ENCODE data around the gene METTL25B. TPM values are rescaled to one million over a fixed set of nuclear protein-coding genes. Genes with fewer than 3 reads are reported as not detected.

Gene METTL25B
- total and polyA plus RNA-seq, 2 donors (not counting 1 experiment from before 2014, with no cell fraction given): 78.3 to 81.1 TPM

DNA sequence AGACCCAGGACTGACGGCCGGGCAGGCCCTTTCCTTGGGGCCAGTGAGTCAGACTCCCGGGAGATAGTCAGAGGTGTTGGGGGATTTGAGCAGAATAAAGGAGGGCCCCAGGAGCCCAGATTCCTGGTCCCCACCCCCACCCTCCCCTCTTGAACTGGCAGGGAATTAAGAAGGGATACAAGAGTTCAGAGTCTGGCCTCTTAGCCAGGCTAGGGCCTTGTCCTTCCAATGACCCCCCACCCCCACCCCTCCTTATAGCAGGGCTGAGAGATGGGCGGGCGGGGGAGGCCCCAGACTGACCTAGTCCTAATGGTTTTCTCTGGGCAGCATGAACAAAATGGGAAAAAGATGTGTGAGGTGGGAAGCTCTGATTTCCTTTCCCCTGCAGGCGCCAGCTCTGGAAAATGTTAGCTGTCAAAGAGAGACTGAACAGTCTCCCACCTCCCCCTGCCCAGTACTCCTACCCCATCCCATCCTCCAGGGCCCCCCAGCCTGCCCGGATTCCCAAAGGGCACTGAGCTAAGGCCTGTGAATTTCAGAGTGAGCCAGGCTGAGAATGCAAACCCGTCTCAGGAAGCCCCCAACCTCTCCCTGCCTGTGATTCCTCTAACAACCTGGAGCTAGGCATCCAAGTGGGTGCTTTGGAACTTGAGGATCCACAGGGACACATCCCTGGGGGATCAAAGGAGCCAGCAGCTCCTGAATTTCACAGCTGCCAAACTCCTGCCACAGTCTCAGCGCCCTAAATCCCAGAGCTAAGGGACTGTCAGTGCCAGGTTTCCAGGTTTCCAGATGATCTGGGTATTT lies 17.1 kb upstream of the METTL25B start:
- H3K27me3 ChIP-seq (replicated peaks in 1 of 4; ENCODE audit: control extremely low read depth in 1 of 4, control insufficient read depth in 3 of 4, insufficient read depth in 4 of 4, low read length in 3 of 4): peaks cover 0 to 5% (median 2%) of the 10 kb centered on the region in 4 experiments
- no peak for ATAC-seq (ENCODE audit: low read depth)
- no peak overlapping the region for H3K4me3 Mint-ChIP-seq
- no peaks in the 10 kb centered on the region for H3K79me2 ChIP-seq (ENCODE audit: control insufficient read depth, insufficient read depth, low read length)
- no peak overlapping the region for H3K4me2 ChIP-seq (replicated peaks; ENCODE audit: low read depth, low read length, poor library complexity, severe bottlenecking)
- CTCF ChIA-PET: interaction anchor here (0.8 to 3.6 kb wide), 4 partner anchors 12 to 21 kb away, joined by 3 to 15 read pairs (median 5); partner anchors contain the start of gene METTL25B
- 89% methylated on average over 1 of the region's 9 CpGs for WGBS (ENCODE audit: insufficient coverage)
- peaks cover 3 to 7% of the 10 kb centered on the region in 2 donors for H3K4me1 ChIP-seq (ENCODE audit: control insufficient read depth in 2 of 2, insufficient read depth in 2 of 2, low read length in 2 of 2)
- no peak overlapping the region for H2AFZ ChIP-seq (ENCODE audit: insufficient read depth, low read depth, low read length, poor library complexity, severe bottlenecking)
- no peaks in the 10 kb centered on the region for H3K9me3 ChIP-seq (ENCODE audit: control extremely low read depth in 1 of 3, control insufficient read depth in 2 of 3, insufficient read depth in 1 of 3, low read length in 2 of 3)
- POLR2A ChIA-PET: no interaction called here
- peaks cover 0 to 5% of the 10 kb centered on the region in 2 experiments for H3K36me3 ChIP-seq (replicated peaks in 1 of 2; ENCODE audit: control extremely low read depth in 1 of 2, control insufficient read depth in 1 of 2, extremely low read depth in 1 of 2, insufficient read depth in 2 of 2, low read length in 1 of 2)
- H3K4me3 ChIP-seq (ENCODE audit: control extremely low read depth in 1 of 5, extremely low read depth in 1 of 5, insufficient read depth in 1 of 5, low read depth in 2 of 5, low read length in 4 of 5): no peak overlapping the region
- H3K27ac ChIP-seq (ENCODE audit: low read length in 2 of 2): no peak overlapping the region
- H3K27ac Mint-ChIP-seq: no peak overlapping the region
- TF ChIP-seq EZH2 (IDR thresholded peaks at IDR 0.05; ENCODE audit: borderline replicate concordance, insufficient read depth, low read depth, low read length, poor library complexity, severe bottlenecking) (no peak), CTCF (IDR thresholded peaks at IDR 0.05) (no peak)
- no peaks in the 10 kb centered on the region for H4K20me1 ChIP-seq (ENCODE audit: control insufficient read depth, insufficient read depth, low read length, poor library complexity, severe bottlenecking)
- DNase-seq: no peak
- H3K4me1 Mint-ChIP-seq: peaks cover 8% of the 10 kb centered on the region
- no peak overlapping the region for H3K9ac ChIP-seq (ENCODE audit: low read length)
- H3K27me3 Mint-ChIP-seq: no peaks in the 10 kb centered on the region
- no peaks in the 10 kb centered on the region for H3K9me3 Mint-ChIP-seq (ENCODE audit: insufficient read depth)
- intact Hi-C loops (cut with micrococcal nuclease): no loop called here

DNA sequence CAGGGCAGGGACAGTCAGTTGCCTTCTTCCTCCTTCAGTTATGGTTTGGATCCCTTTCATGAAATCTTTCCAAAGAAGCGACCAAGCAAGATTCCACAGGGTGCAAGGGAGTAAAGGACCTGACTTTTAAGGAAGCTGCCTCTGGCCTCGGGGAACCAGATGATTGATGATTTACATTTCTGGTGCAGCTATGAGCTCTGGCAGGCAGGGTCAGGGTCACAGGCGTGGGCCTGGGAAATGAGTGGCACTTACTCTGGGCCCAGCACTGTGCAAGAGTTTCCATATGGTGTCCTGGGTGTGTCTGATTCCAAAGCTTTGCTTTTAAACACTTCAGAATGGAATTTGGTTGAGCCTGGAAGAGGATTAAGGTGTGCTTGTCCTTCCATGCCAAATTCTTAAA lies 15.6 kb upstream of the METTL25B start:
- no peaks in the 10 kb centered on the region for H3K27me3 Mint-ChIP-seq
- Histone ChIP-seq H3K4me1 (ENCODE audit: control insufficient read depth in 2 of 2, insufficient read depth in 2 of 2, low read length in 2 of 2) (no peaks in the 10 kb centered on the region), H3K9me3 (ENCODE audit: control extremely low read depth in 1 of 3, control insufficient read depth in 2 of 3, insufficient read depth in 1 of 3, low read length in 2 of 3) (no peaks in the 10 kb centered on the region), H3K27me3 (replicated peaks in 1 of 4; ENCODE audit: control extremely low read depth in 1 of 4, control insufficient read depth in 3 of 4, insufficient read depth in 4 of 4, low read length in 3 of 4) (no peaks in the 10 kb centered on the region), H3K79me2 (ENCODE audit: control insufficient read depth, insufficient read depth, low read length) (no peaks in the 10 kb centered on the region), H4K20me1 (ENCODE audit: control insufficient read depth, insufficient read depth, low read length, poor library complexity, severe bottlenecking) (no peaks in the 10 kb centered on the region), H3K4me3 (ENCODE audit: control extremely low read depth in 1 of 5, extremely low read depth in 1 of 5, insufficient read depth in 1 of 5, low read depth in 2 of 5, low read length in 4 of 5) (no peak overlapping the region), H3K36me3 (replicated peaks in 1 of 2; ENCODE audit: control extremely low read depth in 1 of 2, control insufficient read depth in 1 of 2, extremely low read depth in 1 of 2, insufficient read depth in 2 of 2, low read length in 1 of 2) (peaks cover 0 to 5% of the 10 kb centered on the region in 2 experiments), H3K9ac (ENCODE audit: low read length) (no peak overlapping the region), H3K27ac (ENCODE audit: low read length in 2 of 2) (no peak overlapping the region), H3K4me2 (replicated peaks; ENCODE audit: low read depth, low read length, poor library complexity, severe bottlenecking) (no peak overlapping the region), H2AFZ (ENCODE audit: insufficient read depth, low read depth, low read length, poor library complexity, severe bottlenecking) (no peak overlapping the region)
- POLR2A ChIA-PET: no interaction called here
- H3K9me3 Mint-ChIP-seq (ENCODE audit: insufficient read depth): no peaks in the 10 kb centered on the region
- intact Hi-C loops (cut with micrococcal nuclease): no loop called here
- CTCF ChIA-PET: interaction anchor here (1.1 to 3.6 kb wide), 3 partner anchors 14 to 34 kb away, joined by 3 to 15 read pairs (median 6); no protein-coding TSS in a partner anchor
- DNase-seq (no peak), ATAC-seq (ENCODE audit: low read depth) (no peak)
- no peak overlapping the region for H3K27ac Mint-ChIP-seq
- TF ChIP-seq CTCF (IDR thresholded peaks at IDR 0.05) (no peak), EZH2 (IDR thresholded peaks at IDR 0.05; ENCODE audit: borderline replicate concordance, insufficient read depth, low read depth, low read length, poor library complexity, severe bottlenecking) (no peak)
- no peak overlapping the region for H3K4me3 Mint-ChIP-seq
- no peaks in the 10 kb centered on the region for H3K4me1 Mint-ChIP-seq
- 73% methylated on average over 3 of the region's 3 CpGs for WGBS (ENCODE audit: insufficient coverage)

Data from B cell (primary cell).